ENCODE results near the gene GXYLT2.

GXYLT2 gene

GRCh38 chr3:72941245-72941644, 53.4 kb downstream of the GXYLT2 start:
- no peak for DNase-seq

- DNase-seq: no peak
Measured at GRCh38 chr3:72942427-72942826, 54.6 kb downstream of the GXYLT2 start.

- DNase-seq: no peak
Measured at GRCh38 chr3:72944696-72945095, 56.9 kb downstream of the GXYLT2 start.

GRCh38 chr3:72947715-72948490, 60.1 kb downstream of the GXYLT2 start:
- DNase-seq: no peak

- DNase-seq: no peak
Measured at GRCh38 chr3:72949016-72949415, 61.2 kb downstream of the GXYLT2 start.

GRCh38 chr3:72950372-72950771, 62.5 kb downstream of the GXYLT2 start:
- DNase-seq: no peak

GRCh38 chr3:72950801-72951200, 63.0 kb downstream of the GXYLT2 start:
- DNase-seq: no peak

GRCh38 chr3:72951259-72951722, 63.4 kb downstream of the GXYLT2 start:
- no peak for DNase-seq

- DNase-seq: no peak
Measured at GRCh38 chr3:72953325-72953956, 65.6 kb downstream of the GXYLT2 start.

GRCh38 chr3:72957297-72957696, 69.5 kb downstream of the GXYLT2 start:
- no peak for DNase-seq

- no peak for DNase-seq
Measured at GRCh38 chr3:72959336-72959735, 71.5 kb downstream of the GXYLT2 start.

GRCh38 chr3:72960812-72961518, 73.1 kb downstream of the GXYLT2 start:
- no peak for DNase-seq

GRCh38 chr3:72961752-72962151, 73.9 kb downstream of the GXYLT2 start:
- DNase-seq: no peak

GRCh38 chr3:72962317-72962716, 74.5 kb downstream of the GXYLT2 start:
- no peak for DNase-seq

GRCh38 chr3:72964633-72965032, 76.8 kb downstream of the GXYLT2 start:
- DNase-seq: no peak

GRCh38 chr3:72968266-72968664, 80.4 kb downstream of the GXYLT2 start:
- no peak for DNase-seq

GRCh38 chr3:72969766-72970165, 81.9 kb downstream of the GXYLT2 start:
- no peak for DNase-seq

- no peak for DNase-seq
Measured at GRCh38 chr3:72970942-72971341, 83.1 kb downstream of the GXYLT2 start.

GRCh38 chr3:72972706-72973030, 84.8 kb downstream of the GXYLT2 start:
- DNase-seq: no peak

- DNase-seq: no peak
Measured at GRCh38 chr3:72973031-72973723, 85.3 kb downstream of the GXYLT2 start.

GRCh38 chr3:72973786-72974185, 85.9 kb downstream of the GXYLT2 start:
- no peak for DNase-seq

GRCh38 chr3:72974956-72975355, 87.1 kb downstream of the GXYLT2 start:
- DNase-seq: no peak

- DNase-seq: no peak
Measured at GRCh38 chr3:72976281-72976741, 88.5 kb downstream of the GXYLT2 start.
